AG04449 (cell line): Measurements from ENCODE around the gene PROSER3.

ENCODE experiments used
- CTCF ChIA-PET: fragments of 350-600 bp; formaldehyde crosslinking; extraction: SDS; loops from one replicate; lab custom pipeline; 2021; ENCODE audit warnings: antibody characterized with exemption; lab: Yijun Ruan, JAX
- POLR2A ChIA-PET: fragments of 400-600, 350-600 bp; formaldehyde crosslinking; extraction: SDS; loops from one replicate; lab custom pipeline; 2020; ENCODE audit warnings: antibody characterized with exemption, inconsistent platforms; lab: Yijun Ruan, JAX
- DNase-seq: peaks from one replicate; pipeline ENCODE4 v3.0.0-alpha.2; 2010; ENCODE audit warnings: low read depth, low spot score
- H3K4me3 ChIP-seq: 2 replicates; pipeline ENCODE4 v1.5.1; 2011; ENCODE audit warnings: low read depth, mild to moderate bottlenecking, control low read depth, low read length
- CTCF ChIP-seq: IDR thresholded peaks from one replicate; pipeline ENCODE4 v1.5.1; 2011; ENCODE audit warnings: mild to moderate bottlenecking, moderate library complexity, low read length, control low read depth, inconsistent platforms; ENCODE audit not compliant: insufficient read depth; ENCODE audit errors: missing control alignments

The PROSER3 gene

GRCh38 chr19:35755550-35756376 lies 2.2 kb upstream of the PROSER3 start:
- no peak for TF ChIP-seq CTCF
- POLR2A ChIA-PET, result interaction anchor here (1.4 to 2.0 kb wide), 2 partner anchors 11 to 15 kb away, joined by 6 to 7 read pairs; partner anchors contain the start of genes PSENEN and U2AF1L4
- peak overlapping the region; percentile 65 for H3K4me3 ChIP-seq
- CTCF ChIA-PET, result interaction anchor here (1.4 kb wide), 1 partner anchor 177 kb away, joined by 4 read pairs; no protein-coding TSS in a partner anchor
- DNase-seq, result no peak

GRCh38 chr19:35756377-35757230 lies 1.4 kb upstream of the PROSER3 start, which contains the start of gene HSPB6:
HSPB6 (minus strand) TSS chr19:35757029; CDS start chr19:35757008, 21 bp downstream.
- no peak for DNase-seq
- ChIA-PET POLR2A (interaction anchor here (1.4 to 2.0 kb wide), 3 partner anchors 8 to 16 kb away, joined by 6 to 14 read pairs (median 7); partner anchors contain the start of genes LIN37, PSENEN and U2AF1L4), CTCF (interaction anchor here (1.0 to 1.4 kb wide), 2 partner anchors 11 to 176 kb away, joined by 4 read pairs; partner anchors contain the start of genes PSENEN and U2AF1L4)
- TF ChIP-seq CTCF, result no peak
- H3K4me3 ChIP-seq, result peak within 1 kb of the TSS; percentile 65

GRCh38 chr19:35757231-35757748 lies 686 bp upstream of the PROSER3 start:
- ChIA-PET CTCF (interaction anchor here (1.0 to 1.4 kb wide), 2 partner anchors 11 to 175 kb away, joined by 4 read pairs; partner anchors contain the start of genes PSENEN and U2AF1L4), POLR2A (interaction anchor here (1.4 to 2.0 kb wide), 3 partner anchors 9 to 17 kb away, joined by 6 to 14 read pairs (median 7); partner anchors contain the start of genes LIN37, PSENEN and U2AF1L4)
- peak overlapping the region; percentile 65 for H3K4me3 ChIP-seq
- peak; percentile 67 for DNase-seq
- TF ChIP-seq CTCF, result no peak

- ChIA-PET CTCF (no interaction called here), POLR2A (no interaction called here)
- no peak overlapping the region for H3K4me3 ChIP-seq
- no peak for TF ChIP-seq CTCF
- no peak for DNase-seq
These were observed 1.7 kb downstream of the PROSER3 start for GRCh38 chr19:35759697-35760096.

GRCh38 chr19:35760711-35761349 lies 2.9 kb downstream of the PROSER3 start:
- H3K4me3 ChIP-seq, result no peak overlapping the region
- TF ChIP-seq CTCF, result no peak
- ChIA-PET CTCF (no interaction called here), POLR2A (no interaction called here)
- DNase-seq, result no peak
